Measurements from ENCODE around the gene CCHCR1.
A peak's percentile ranks its signal among the peaks of the same experiment; 100 is the strongest.

The CCHCR1 gene

GRCh38 chr6:31161216-31162126 lies 3.9 kb upstream of the CCHCR1 start:
- DNase-seq (ENCODE audit: insufficient read length, low spot score): no peak
- FAIRE-seq: no peak
- TF ChIP-seq POLR2A (IDR thresholded peaks at IDR 0.05; ENCODE audit: low read depth, low read length): no peak

GRCh38 chr6:31158863-31159855 lies 1.6 kb upstream of the CCHCR1 start:
- no peak for FAIRE-seq

DNA sequence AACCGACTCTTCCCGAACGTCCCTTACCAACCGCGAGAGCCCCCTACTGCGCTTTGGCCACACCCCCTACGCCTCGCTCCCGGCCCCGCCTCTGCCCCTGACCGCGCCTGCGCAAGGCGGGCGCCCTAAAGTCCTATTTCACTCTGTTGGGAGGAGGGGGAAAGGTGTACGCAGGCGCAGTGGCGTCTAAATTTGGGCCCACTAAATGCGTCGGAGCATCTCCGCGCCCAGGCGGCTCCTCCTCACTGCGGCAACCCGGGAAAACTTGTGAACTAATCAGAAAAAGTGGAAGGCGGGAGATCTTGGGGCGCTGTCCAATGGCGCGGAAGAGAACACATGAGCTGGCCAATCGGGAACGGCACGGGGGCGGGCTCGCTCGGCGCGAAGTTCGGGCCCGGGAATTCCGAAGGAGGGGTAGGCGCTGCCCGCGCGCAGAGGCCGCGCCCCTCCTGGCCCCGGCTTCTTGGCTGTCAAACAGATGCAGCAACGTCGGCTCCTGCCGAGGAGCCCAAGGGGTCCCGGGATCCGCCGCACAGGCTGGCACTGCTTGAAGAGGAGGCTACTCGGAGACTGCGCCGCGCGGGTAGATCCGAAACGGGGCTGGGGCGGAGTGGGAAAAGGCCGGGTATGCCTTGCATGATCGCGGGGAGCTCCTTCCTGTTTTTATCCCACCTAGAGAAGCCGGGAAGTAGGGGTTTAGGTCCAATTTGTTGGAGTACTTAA lies 699 bp upstream of the CCHCR1 start, which contains the start of gene TCF19:
Gene TCF19 (plus strand): TSS at position 450 of the 723 bp plus-strand sequence. CDS start 881 bp downstream, outside the sequence.
- DNase-seq (ENCODE audit: insufficient read length, low spot score) (peak; percentile 97), FAIRE-seq (peak; percentile 84)
- TF ChIP-seq POLR2A (IDR thresholded peaks at IDR 0.05; ENCODE audit: low read depth, low read length): peak; percentile 59

More at GRCh38 chr6:31158863-31159855, 1.6 kb upstream of the CCHCR1 start:
- no peak for TF ChIP-seq POLR2A (IDR thresholded peaks at IDR 0.05; ENCODE audit: low read depth, low read length)
- peak; percentile 44 for DNase-seq (ENCODE audit: insufficient read length, low spot score)

- DNase-seq (ENCODE audit: insufficient read length, low spot score): no peak
- TF ChIP-seq POLR2A (IDR thresholded peaks at IDR 0.05; ENCODE audit: low read depth, low read length): no peak
- FAIRE-seq: no peak
Observed at GRCh38 chr6:31156641-31157040, 961 bp downstream of the CCHCR1 start.

GRCh38 chr6:31154436-31154835 lies 3.2 kb downstream of the CCHCR1 start:
- no peak for DNase-seq (ENCODE audit: insufficient read length, low spot score)
- no peak for FAIRE-seq

DNA sequence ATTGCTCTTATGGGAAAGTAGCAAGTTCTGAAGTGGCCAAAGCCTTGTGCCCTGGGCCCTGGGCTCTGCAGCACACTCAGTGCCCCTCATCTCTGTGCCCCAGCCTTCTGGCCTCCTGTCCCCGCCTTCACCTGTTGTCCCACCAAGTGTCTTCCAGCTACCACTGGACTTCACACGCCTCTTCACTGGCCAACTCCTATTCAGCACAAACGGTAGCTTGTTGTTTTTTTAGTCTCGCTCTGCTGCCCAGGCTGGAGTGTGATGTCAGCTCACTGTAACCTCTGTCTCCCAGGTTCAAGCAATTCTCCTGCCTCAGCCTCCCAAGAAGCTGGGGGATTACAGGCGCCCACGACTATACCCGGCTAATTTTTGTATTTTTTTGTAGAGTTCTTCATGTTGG lies 4.8 kb downstream of the CCHCR1 start:
- FAIRE-seq: no peak
- no peak for TF ChIP-seq POLR2A (IDR thresholded peaks at IDR 0.05; ENCODE audit: low read depth, low read length)
- no peak for DNase-seq (ENCODE audit: insufficient read length, low spot score)

More at GRCh38 chr6:31154436-31154835, 3.2 kb downstream of the CCHCR1 start:
- no peak for TF ChIP-seq POLR2A (IDR thresholded peaks at IDR 0.05; ENCODE audit: low read depth, low read length)

- DNase-seq (ENCODE audit: insufficient read length, low spot score) (no peak), FAIRE-seq (no peak)
- TF ChIP-seq POLR2A (IDR thresholded peaks at IDR 0.05; ENCODE audit: low read depth, low read length): no peak
Observed at GRCh38 chr6:31149827-31150447, 7.7 kb downstream of the CCHCR1 start.

GRCh38 chr6:31145386-31145785 lies 12.2 kb downstream of the CCHCR1 start:
- no peak for TF ChIP-seq POLR2A (IDR thresholded peaks at IDR 0.05; ENCODE audit: low read depth, low read length)
- no peak for FAIRE-seq
- DNase-seq (ENCODE audit: insufficient read length, low spot score): no peak

DNA sequence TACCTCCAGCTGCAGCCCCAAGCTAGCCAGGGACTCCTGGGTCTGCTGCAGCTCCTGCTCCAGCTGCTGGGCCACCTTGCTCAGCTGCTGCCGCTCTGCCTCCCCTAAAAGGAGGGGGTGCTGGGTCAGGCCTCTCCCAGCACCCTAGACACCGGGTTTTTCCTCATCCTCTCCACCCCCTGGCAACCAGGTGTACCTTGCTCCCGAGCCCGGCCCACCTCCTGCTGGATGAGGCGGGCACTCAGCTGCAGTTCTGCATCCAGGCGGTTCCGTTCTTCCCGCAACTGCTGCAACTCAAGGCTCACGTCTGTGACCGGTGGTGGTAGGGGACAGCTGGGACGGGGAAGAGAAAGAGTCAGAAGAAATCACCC lies 12.6 kb downstream of the CCHCR1 start:
- DNase-seq (ENCODE audit: insufficient read length, low spot score) (no peak), FAIRE-seq (no peak)
- TF ChIP-seq POLR2A (IDR thresholded peaks at IDR 0.05; ENCODE audit: low read depth, low read length): no peak

DNA sequence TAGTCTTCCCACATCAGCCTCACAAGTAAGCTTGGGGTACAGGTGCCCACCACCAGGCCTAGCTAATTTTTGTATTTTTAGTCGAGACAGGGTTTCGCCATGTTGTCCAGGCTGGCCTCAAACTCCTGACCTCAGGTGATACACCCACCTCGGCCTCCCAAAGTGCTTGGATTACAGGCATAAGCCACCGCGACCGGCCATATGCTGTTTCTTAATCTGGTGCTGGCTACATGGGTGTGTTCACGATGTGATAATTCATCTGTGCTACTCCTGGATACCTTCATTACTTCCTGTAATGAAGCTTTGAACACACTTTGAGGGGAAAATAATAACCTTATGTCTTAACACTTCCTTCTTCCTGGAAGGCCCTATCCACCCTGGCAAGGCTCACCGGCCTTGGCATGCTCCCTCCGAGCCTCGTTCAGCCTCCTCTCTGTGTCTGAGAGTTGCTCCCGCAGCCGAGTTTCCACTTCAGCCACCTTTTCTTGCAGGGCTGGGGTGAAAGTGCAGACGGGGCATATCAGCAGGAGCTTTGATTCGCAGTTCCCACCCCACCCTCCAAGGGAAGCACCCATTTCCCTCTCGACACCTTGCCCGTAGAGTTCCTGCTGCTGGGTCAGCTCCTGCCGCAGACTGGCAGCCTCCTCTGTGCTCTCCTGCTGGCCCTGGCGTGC lies 13.2 kb downstream of the CCHCR1 start:
- no peak for TF ChIP-seq POLR2A (IDR thresholded peaks at IDR 0.05; ENCODE audit: low read depth, low read length)
- FAIRE-seq (no peak), DNase-seq (ENCODE audit: insufficient read length, low spot score) (no peak)

DNA sequence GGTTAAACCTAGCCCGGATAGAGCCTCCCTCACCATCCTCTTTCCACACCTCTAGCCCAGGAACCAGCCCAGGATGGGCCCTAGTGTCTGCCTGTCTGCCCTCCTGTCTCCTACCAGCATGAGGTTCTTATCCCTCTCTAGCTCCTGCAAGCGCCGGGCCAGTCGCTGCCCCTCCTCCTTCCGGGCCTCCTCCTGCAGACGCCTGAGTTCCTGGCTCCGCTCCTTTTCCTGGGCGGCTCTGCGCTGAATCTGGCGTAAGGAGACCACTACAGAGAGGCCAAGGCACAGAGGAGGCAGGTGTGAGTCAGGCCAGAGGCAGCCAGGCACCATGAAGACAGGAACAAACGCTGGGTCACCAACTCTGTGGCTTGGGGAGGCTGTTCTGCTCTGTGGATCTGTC lies 14.5 kb downstream of the CCHCR1 start:
- TF ChIP-seq POLR2A (IDR thresholded peaks at IDR 0.05; ENCODE audit: low read depth, low read length): no peak
- DNase-seq (ENCODE audit: insufficient read length, low spot score) (peak; percentile 46), FAIRE-seq (no peak)

DNA sequence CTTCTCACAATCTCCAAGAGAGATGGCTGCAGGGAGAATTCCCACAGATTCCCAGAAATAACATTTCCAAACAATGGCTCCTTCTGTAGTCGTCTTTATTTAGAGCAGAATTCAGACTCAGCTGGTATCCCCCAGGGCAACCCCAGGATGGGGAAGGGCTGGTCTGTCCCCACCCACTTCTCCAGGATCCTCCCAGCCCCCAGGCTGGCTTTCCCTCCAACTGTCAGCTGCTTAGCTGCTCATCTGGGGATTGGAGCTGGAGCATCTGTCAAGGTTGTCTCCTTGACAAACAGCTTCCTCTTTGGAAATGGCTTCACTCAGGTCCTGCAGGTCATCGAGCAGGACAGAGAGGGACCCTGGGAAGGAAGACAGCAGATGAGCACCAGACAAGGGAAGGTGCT lies 15.2 kb downstream of the CCHCR1 start:
- FAIRE-seq (no peak), DNase-seq (ENCODE audit: insufficient read length, low spot score) (no peak)
- TF ChIP-seq POLR2A (IDR thresholded peaks at IDR 0.05; ENCODE audit: low read depth, low read length): no peak

All from H54 (cell line).